ENCODE measurements around the gene GALNT17. TPM values are rescaled to one million over a fixed set of nuclear protein-coding genes. Genes with fewer than 3 reads are reported as not detected.

GALNT17 gene
- total RNA-seq, 6 donors from 2014 or later, result 5.3 to 26.2 (median 10.1) TPM

- no peaks in the 10 kb centered on the region for H3K36me3 ChIP-seq
- DNase-seq, result no peak
- no peaks in the 10 kb centered on the region for H3K4me1 ChIP-seq
- H3K4me3 ChIP-seq, result no peak overlapping the region
- WGBS, 2 donors, result 34 to 55% methylated on average over 11 of the region's 11 CpGs
- H3K27ac ChIP-seq, result no peak overlapping the region
- H3K9me3 ChIP-seq, result no peaks in the 10 kb centered on the region
- H3K27me3 ChIP-seq, result no peaks in the 10 kb centered on the region
- no peak for ATAC-seq (ENCODE audit: low FRiP score in 2 of 2)
- TF ChIP-seq POLR2AphosphoS5 (IDR thresholded peaks at IDR 0.05), result no peak
- TF ChIP-seq POLR2A (IDR thresholded peaks at IDR 0.05), result no peak
- no peak for TF ChIP-seq CTCF (IDR thresholded peaks at IDR 0.05)
- TF ChIP-seq EP300 (IDR thresholded peaks at IDR 0.05), result no peak
Observed at GRCh38 chr7:71538210-71538609, 406.3 kb downstream of the GALNT17 start.

DNA sequence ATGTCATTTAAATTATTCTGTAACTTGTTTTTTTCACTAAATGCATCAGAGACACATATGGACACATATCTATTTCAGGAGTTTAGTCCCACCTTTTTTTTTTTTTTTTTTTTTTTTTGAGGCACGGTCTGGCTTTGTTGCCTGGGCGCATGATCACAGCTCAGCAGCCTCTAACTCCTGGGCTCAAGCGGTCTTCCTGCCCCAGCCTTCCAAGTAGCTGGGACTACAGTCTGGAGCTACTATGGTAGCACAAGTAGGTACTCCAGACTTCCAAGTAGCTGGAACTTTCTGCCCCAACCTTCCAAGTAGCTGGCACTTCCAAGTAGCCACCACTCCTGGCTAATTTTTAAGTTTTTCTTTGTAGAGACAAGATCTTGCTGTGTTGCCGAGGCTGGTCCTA is 407.7 kb downstream of the GALNT17 start:
- H3K27me3 ChIP-seq, result no peaks in the 10 kb centered on the region
- ATAC-seq (ENCODE audit: low FRiP score in 2 of 2) (no peak), DNase-seq (no peak)
- H3K9me3 ChIP-seq, result no peaks in the 10 kb centered on the region
- no peak overlapping the region for H3K27ac ChIP-seq
- H3K4me3 ChIP-seq, result no peak overlapping the region
- WGBS, 2 donors, result 55 to 65% methylated on average over 4 of the region's 4 CpGs
- no peak for TF ChIP-seq POLR2AphosphoS5 (IDR thresholded peaks at IDR 0.05)
- TF ChIP-seq POLR2A (IDR thresholded peaks at IDR 0.05), result no peak
- no peak for TF ChIP-seq CTCF (IDR thresholded peaks at IDR 0.05)
- no peak for TF ChIP-seq EP300 (IDR thresholded peaks at IDR 0.05)
- no peaks in the 10 kb centered on the region for H3K4me1 ChIP-seq
- H3K36me3 ChIP-seq, result no peaks in the 10 kb centered on the region

- TF ChIP-seq CTCF (IDR thresholded peaks at IDR 0.05) (no peak), POLR2AphosphoS5 (IDR thresholded peaks at IDR 0.05) (no peak), EP300 (IDR thresholded peaks at IDR 0.05) (no peak), POLR2A (IDR thresholded peaks at IDR 0.05) (no peak)
- no peaks in the 10 kb centered on the region for H3K9me3 ChIP-seq
- H3K36me3 ChIP-seq, result no peaks in the 10 kb centered on the region
- H3K4me3 ChIP-seq, result no peak overlapping the region
- no peaks in the 10 kb centered on the region for H3K27me3 ChIP-seq
- no peaks in the 10 kb centered on the region for H3K4me1 ChIP-seq
- DNase-seq (no peak), ATAC-seq (ENCODE audit: low FRiP score in 2 of 2) (no peak)
- 89% methylated on average over 11 of the region's 11 CpGs for WGBS, 2 donors
- no peak overlapping the region for H3K27ac ChIP-seq
Observed at GRCh38 chr7:71541707-71542353, 409.9 kb downstream of the GALNT17 start.

- 21 to 38% methylated on average over 5 of the region's 5 CpGs for WGBS, 2 donors
- no peak overlapping the region for H3K27ac ChIP-seq
- TF ChIP-seq POLR2AphosphoS5 (IDR thresholded peaks at IDR 0.05), result no peak
- TF ChIP-seq EP300 (IDR thresholded peaks at IDR 0.05), result no peak
- TF ChIP-seq POLR2A (IDR thresholded peaks at IDR 0.05), result no peak
- TF ChIP-seq CTCF (IDR thresholded peaks at IDR 0.05), result no peak
- DNase-seq (no peak), ATAC-seq (ENCODE audit: low FRiP score in 2 of 2) (no peak)
- H3K4me3 ChIP-seq, result no peak overlapping the region
- H3K36me3 ChIP-seq, result no peaks in the 10 kb centered on the region
- no peaks in the 10 kb centered on the region for H3K27me3 ChIP-seq
- no peaks in the 10 kb centered on the region for H3K4me1 ChIP-seq
- H3K9me3 ChIP-seq, result no peaks in the 10 kb centered on the region
Observed at GRCh38 chr7:71543396-71543795, 411.5 kb downstream of the GALNT17 start.

- WGBS, 2 donors, result 64 to 72% methylated on average over 5 of the region's 5 CpGs
- no peak for DNase-seq
- H3K4me3 ChIP-seq, result no peak overlapping the region
- H3K27me3 ChIP-seq, result no peaks in the 10 kb centered on the region
- no peaks in the 10 kb centered on the region for H3K36me3 ChIP-seq
- H3K4me1 ChIP-seq, result no peaks in the 10 kb centered on the region
- TF ChIP-seq EP300 (IDR thresholded peaks at IDR 0.05) (no peak), CTCF (IDR thresholded peaks at IDR 0.05) (no peak), POLR2AphosphoS5 (IDR thresholded peaks at IDR 0.05) (no peak), POLR2A (IDR thresholded peaks at IDR 0.05) (no peak)
- ATAC-seq (ENCODE audit: low FRiP score in 2 of 2), result no peak
- H3K9me3 ChIP-seq, result no peaks in the 10 kb centered on the region
- no peak overlapping the region for H3K27ac ChIP-seq
Observed at GRCh38 chr7:71544816-71545215, 412.9 kb downstream of the GALNT17 start.

Measured in upper lobe of left lung (tissue), 6 donors.